ENCODE data around the gene GAPDHS.

Gene GAPDHS

GRCh38 chr19:35501684-35502083 is 31.6 kb upstream of the GAPDHS start:
- Mint-ChIP-seq H3K4me3 (no peak overlapping the region), H3K27ac (no peak overlapping the region), H3K36me3 (no peaks in the 10 kb centered on the region), H3K4me1 (no peaks in the 10 kb centered on the region), H3K9me3 (no peaks in the 10 kb centered on the region), H3K27me3 (peaks cover 54% of the 10 kb centered on the region)
- no peak for DNase-seq
- CTCF ChIA-PET, result no interaction called here

- H3K27ac Mint-ChIP-seq, result no peak overlapping the region
These were observed 30.5 kb upstream of the GAPDHS start for GRCh38 chr19:35502751-35503150.

GRCh38 chr19:35506011-35506410 is 27.2 kb upstream of the GAPDHS start:
- Mint-ChIP-seq H3K9me3 (no peaks in the 10 kb centered on the region), H3K4me3 (no peak overlapping the region), H3K36me3 (no peaks in the 10 kb centered on the region), H3K27me3 (peaks cover 85% of the 10 kb centered on the region), H3K27ac (no peak overlapping the region), H3K4me1 (peaks cover 18% of the 10 kb centered on the region)
- CTCF ChIA-PET, result interaction anchor here (1.3 to 2.9 kb wide), 3 partner anchors 11 to 86 kb away, joined by 3 to 10 read pairs (median 6); no protein-coding TSS in a partner anchor
- DNase-seq, result no peak

More at GRCh38 chr19:35502751-35503150, 30.5 kb upstream of the GAPDHS start:
- H3K36me3 Mint-ChIP-seq, result no peaks in the 10 kb centered on the region
- no peaks in the 10 kb centered on the region for H3K4me1 Mint-ChIP-seq
- H3K9me3 Mint-ChIP-seq, result no peaks in the 10 kb centered on the region
- H3K27me3 Mint-ChIP-seq, result peaks cover 61% of the 10 kb centered on the region
- no peak for DNase-seq
- no peak overlapping the region for H3K4me3 Mint-ChIP-seq
- CTCF ChIA-PET, result no interaction called here

GRCh38 chr19:35507561-35507960 is 25.7 kb upstream of the GAPDHS start:
- no peaks in the 10 kb centered on the region for H3K9me3 Mint-ChIP-seq
- H3K4me3 Mint-ChIP-seq, result no peak overlapping the region
- peaks cover 93% of the 10 kb centered on the region for H3K27me3 Mint-ChIP-seq
- no peak overlapping the region for H3K27ac Mint-ChIP-seq
- no peaks in the 10 kb centered on the region for H3K36me3 Mint-ChIP-seq
- H3K4me1 Mint-ChIP-seq, result peaks cover 21% of the 10 kb centered on the region
- CTCF ChIA-PET, result interaction anchor here (1.6 to 1.8 kb wide), 2 partner anchors 10 to 13 kb away, joined by 3 to 9 read pairs; no protein-coding TSS in a partner anchor
- DNase-seq, result no peak

GRCh38 chr19:35508129-35508528 is 25.1 kb upstream of the GAPDHS start:
- no peak for DNase-seq
- no peak overlapping the region for H3K4me3 Mint-ChIP-seq
- no peaks in the 10 kb centered on the region for H3K9me3 Mint-ChIP-seq
- no peak overlapping the region for H3K27ac Mint-ChIP-seq
- H3K27me3 Mint-ChIP-seq, result peaks cover 93% of the 10 kb centered on the region
- CTCF ChIA-PET, result interaction anchor here (0.9 to 1.8 kb wide), 3 partner anchors 11 to 155 kb away, joined by 3 to 9 read pairs (median 3); no protein-coding TSS in a partner anchor
- no peaks in the 10 kb centered on the region for H3K36me3 Mint-ChIP-seq
- H3K4me1 Mint-ChIP-seq, result peaks cover 21% of the 10 kb centered on the region

- peak; percentile 58 for DNase-seq
- Mint-ChIP-seq H3K36me3 (no peaks in the 10 kb centered on the region), H3K4me3 (no peak overlapping the region), H3K27ac (no peak overlapping the region), H3K9me3 (no peaks in the 10 kb centered on the region), H3K27me3 (peaks cover 96% of the 10 kb centered on the region), H3K4me1 (peaks cover 21% of the 10 kb centered on the region)
- CTCF ChIA-PET, result interaction anchor here (0.9 to 2.6 kb wide), 8 partner anchors 12 to 156 kb away, joined by 3 to 10 read pairs (median 6); no protein-coding TSS in a partner anchor
These were observed 24.1 kb upstream of the GAPDHS start for GRCh38 chr19:35509018-35509652.

- H3K4me1 Mint-ChIP-seq, result peaks cover 21% of the 10 kb centered on the region
- peaks cover 94% of the 10 kb centered on the region for H3K27me3 Mint-ChIP-seq
- no peaks in the 10 kb centered on the region for H3K36me3 Mint-ChIP-seq
- peak; percentile 79 for DNase-seq
- H3K4me3 Mint-ChIP-seq, result no peak overlapping the region
- no peaks in the 10 kb centered on the region for H3K9me3 Mint-ChIP-seq
- CTCF ChIA-PET, result interaction anchor here (0.6 to 2.6 kb wide), 17 partner anchors 10 to 157 kb away, joined by 3 to 10 read pairs (median 3); no protein-coding TSS in a partner anchor
- no peak overlapping the region for H3K27ac Mint-ChIP-seq
These were observed 23.2 kb upstream of the GAPDHS start for GRCh38 chr19:35509861-35510625.

GRCh38 chr19:35510626-35510964 is 22.7 kb upstream of the GAPDHS start:
- peaks cover 21% of the 10 kb centered on the region for H3K4me1 Mint-ChIP-seq
- H3K36me3 Mint-ChIP-seq, result no peaks in the 10 kb centered on the region
- no peak for DNase-seq
- H3K9me3 Mint-ChIP-seq, result no peaks in the 10 kb centered on the region
- CTCF ChIA-PET, result interaction anchor here (0.7 to 2.6 kb wide), 14 partner anchors 9 to 158 kb away, joined by 3 to 10 read pairs (median 4); no protein-coding TSS in a partner anchor
- no peak overlapping the region for H3K4me3 Mint-ChIP-seq
- H3K27me3 Mint-ChIP-seq, result peaks cover 89% of the 10 kb centered on the region
- no peak overlapping the region for H3K27ac Mint-ChIP-seq

- H3K36me3 Mint-ChIP-seq, result no peaks in the 10 kb centered on the region
- CTCF ChIA-PET, result interaction anchor here (1.4 to 2.6 kb wide), 4 partner anchors 15 to 158 kb away, joined by 3 to 10 read pairs (median 8); no protein-coding TSS in a partner anchor
- H3K27ac Mint-ChIP-seq, result no peak overlapping the region
- H3K27me3 Mint-ChIP-seq, result peaks cover 81% of the 10 kb centered on the region
- no peak overlapping the region for H3K4me3 Mint-ChIP-seq
- no peaks in the 10 kb centered on the region for H3K9me3 Mint-ChIP-seq
- peaks cover 21% of the 10 kb centered on the region for H3K4me1 Mint-ChIP-seq
- DNase-seq, result no peak
These were observed 21.9 kb upstream of the GAPDHS start for GRCh38 chr19:35511337-35511736.

GRCh38 chr19:35512831-35513627 is 20.2 kb upstream of the GAPDHS start:
- Mint-ChIP-seq H3K36me3 (no peaks in the 10 kb centered on the region), H3K4me3 (no peak overlapping the region), H3K27ac (no peak overlapping the region), H3K27me3 (peaks cover 70% of the 10 kb centered on the region), H3K9me3 (no peaks in the 10 kb centered on the region), H3K4me1 (peaks cover 21% of the 10 kb centered on the region)
- no peak for DNase-seq
- CTCF ChIA-PET, result no interaction called here

- peaks cover 18% of the 10 kb centered on the region for H3K4me1 Mint-ChIP-seq
- no peak within 1 kb of the TSS for H3K4me3 Mint-ChIP-seq
- peaks cover 63% of the 10 kb centered on the region for H3K27me3 Mint-ChIP-seq
- no peaks in the 10 kb centered on the region for H3K9me3 Mint-ChIP-seq
- H3K27ac Mint-ChIP-seq, result no peak within 1 kb of the TSS
- CTCF ChIA-PET, result no interaction called here
- no peaks in the 10 kb centered on the region for H3K36me3 Mint-ChIP-seq
- DNase-seq, result no peak
These were observed 19.5 kb upstream of the GAPDHS start, which contains the start of gene DMKN for GRCh38 chr19:35513628-35514281. Gene DMKN, minus strand, starts transcription at chr19:35513649. Its CDS starts 174 bp downstream, at chr19:35513475.

- H3K27ac Mint-ChIP-seq, result no peak overlapping the region
- H3K4me1 Mint-ChIP-seq, result peaks cover 15% of the 10 kb centered on the region
- no peaks in the 10 kb centered on the region for H3K9me3 Mint-ChIP-seq
- no peaks in the 10 kb centered on the region for H3K36me3 Mint-ChIP-seq
- peaks cover 61% of the 10 kb centered on the region for H3K27me3 Mint-ChIP-seq
- CTCF ChIA-PET, result no interaction called here
- DNase-seq, result no peak
- no peak overlapping the region for H3K4me3 Mint-ChIP-seq
These were observed 18.9 kb upstream of the GAPDHS start for GRCh38 chr19:35514282-35514809.

- Mint-ChIP-seq H3K27me3 (peaks cover 43% of the 10 kb centered on the region), H3K27ac (no peak overlapping the region), H3K36me3 (no peaks in the 10 kb centered on the region), H3K9me3 (no peaks in the 10 kb centered on the region), H3K4me3 (no peak overlapping the region), H3K4me1 (peaks cover 1% of the 10 kb centered on the region)
- CTCF ChIA-PET, result no interaction called here
- no peak for DNase-seq
These were observed 16.9 kb upstream of the GAPDHS start for GRCh38 chr19:35516310-35516709.

Measured in activated naive CD4-positive, alpha-beta T cell treated with anti-CD3 and anti-CD28 coated beads, Interleukin-2, amount 10 ng/mL, durations not matched to agents 7 days and 5 days (primary cell).